Gastroesophageal sphincter (tissue), 4 donors: ENCODE data around the gene GATB. TPM values are rescaled to one million over a fixed set of nuclear protein-coding genes. Genes with fewer than 3 reads are reported as not detected.

ENCODE experiments used
- ATAC-seq: fragments of 150-250 bp; one replicate; pipeline ENCODE4 v1.9.1; 2016; ENCODE audit warnings: mild to moderate bottlenecking, moderate library complexity
- H3K27ac ChIP-seq, 4 donors: fragments of 200-600 bp; sonication (generic) in 3 of 4; 1 replicate in 3 of 4; 2 replicates in 1 of 4; pipeline ENCODE4 v1.5.1; 2016 to 2019
- H3K27me3 ChIP-seq: fragments of 200-600 bp; sonication (generic); one replicate; pipeline ENCODE4 v1.5.1; 2019
- H3K36me3 ChIP-seq, 2 donors: fragments of 200-600 bp; sonication (generic); one replicate each; pipeline ENCODE4 v1.5.1; 2019; ENCODE audit warnings: control low read depth in 1 of 2
- H3K4me1 ChIP-seq, 3 donors: fragments of 200-600 bp; sonication (generic); 1 replicate in 2 of 3; 2 replicates in 1 of 3; pipeline ENCODE4 v1.5.1; 2016 to 2019; ENCODE audit warnings: control low read depth in 2 of 3
- H3K4me3 ChIP-seq, 2 donors: fragments of 200-600 bp; sonication (generic); one replicate each; pipeline ENCODE4 v1.5.1; 2019; ENCODE audit warnings: mild to moderate bottlenecking in 1 of 2, moderate library complexity in 1 of 2
- H3K9me3 ChIP-seq, 3 donors: fragments of 200-600 bp; sonication (generic); one replicate each; pipeline ENCODE4 v1.5.1; 2017 to 2019; ENCODE audit warnings: control low read depth in 2 of 3
- EP300 ChIP-seq: sonication (generic); formaldehyde crosslinking; IDR thresholded peaks from one replicate; pipeline ENCODE4 v1.6.1; 2017; ENCODE audit warnings: antibody characterized with exemption, mild to moderate bottlenecking
- POLR2A ChIP-seq, 2 donors: fragments of 450-650 bp; IDR thresholded peaks; one replicate each; pipeline ENCODE4 v1.6.1; 2017; ENCODE audit warnings: antibody characterized with exemption in 2 of 2, mild to moderate bottlenecking in 2 of 2, moderate library complexity in 1 of 2
- POLR2AphosphoS5 ChIP-seq: sonication (generic); formaldehyde crosslinking; IDR thresholded peaks from one replicate; pipeline ENCODE4 v1.6.1; 2017; ENCODE audit warnings: antibody characterized with exemption
- WGBS, 2 donors: methylation state at CpG; one replicate each; pipeline ENCODE4 v1.1.5; 2018; ENCODE audit warnings: low coverage in 1 of 2; 5-methylcytosine and 5-hydroxymethylcytosine counted together
- total RNA-seq, 4 donors: library from RNA; depleted of rRNA; stranded (reverse); fragments of >200 nt; gene quantifications; one replicate each; pipeline ENCODE4 v1.1.0, GENCODE V29; 2016
- TF ChIP-seq, protein P1 (sequence below), 4 experiments: fragments of 200-600 bp in 2 of 4; fragments of 450-650 bp in 2 of 4; sonication (generic) in 1 of 4; IDR thresholded peaks; one replicate each; pipeline ENCODE4 v1.5.1; 2017 to 2019; ENCODE audit warnings: antibody characterized with exemption in 4 of 4, mild to moderate bottlenecking in 2 of 4, moderate library complexity in 2 of 4

Gene GATB
- total RNA-seq, 4 donors from 2014 or later = 10.6 to 22.4 (median 16.6) TPM

DNA sequence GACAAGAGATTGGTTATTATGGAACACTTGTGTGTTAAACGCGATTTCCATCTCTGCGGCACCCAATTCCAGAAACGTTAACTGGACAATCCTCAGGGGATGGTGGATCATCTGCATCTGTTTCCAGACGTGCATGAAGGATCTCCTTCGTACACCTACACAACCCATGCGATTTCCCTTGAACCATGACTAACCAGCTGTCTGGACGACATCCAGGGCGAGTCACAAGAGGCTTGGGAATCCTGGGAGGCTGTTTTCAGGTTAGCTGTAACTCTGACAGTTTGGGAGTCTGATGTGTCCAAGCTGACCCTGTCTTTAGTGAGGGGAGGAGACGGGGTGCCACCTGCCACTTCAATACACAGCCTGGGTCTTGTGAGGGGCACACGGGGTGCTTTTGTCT is 84.5 kb downstream of the GATB start:
- no peak for ATAC-seq
- WGBS, 2 donors = 64 to 78% methylated on average over 4 to 9 of the region's 11 CpGs

DNA sequence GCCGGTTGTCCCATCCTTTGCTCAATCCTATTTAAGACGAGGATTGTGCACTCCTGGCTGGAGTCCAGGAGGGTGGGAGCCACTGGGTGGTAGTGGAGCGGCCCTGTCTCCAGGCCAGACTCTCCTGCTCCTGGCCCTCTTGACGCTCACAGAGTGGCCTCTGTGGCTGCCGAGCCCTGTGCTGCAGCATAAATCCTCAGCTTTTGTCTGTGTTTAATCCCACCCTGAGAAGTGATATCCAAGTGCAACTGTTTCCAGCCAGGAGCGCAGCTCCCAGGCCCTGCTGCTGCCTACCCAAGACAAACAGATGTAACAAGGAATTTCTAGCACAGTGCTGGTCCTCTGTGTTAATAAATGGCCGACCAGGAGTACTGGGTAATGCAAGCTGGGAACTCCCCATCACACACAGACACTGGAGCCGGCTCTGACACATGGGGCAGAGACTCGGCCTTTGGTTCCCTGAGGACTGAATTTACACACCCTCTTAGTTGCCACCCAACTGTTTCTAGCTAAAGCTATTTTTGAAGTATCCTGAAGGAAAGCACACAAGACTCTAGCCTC is 85.3 kb downstream of the GATB start:
- Histone ChIP-seq H3K27ac (peak overlapping the region in 2 of 4 donors; percentile 58 to 70), H3K9me3 (no peaks in the 10 kb centered on the region), H3K27me3 (no peaks in the 10 kb centered on the region), H3K36me3 (peaks cover 0 to 12% of the 10 kb centered on the region in 2 donors), H3K4me1 (peaks cover 0 to 22% (median 0%) of the 10 kb centered on the region in 3 donors), H3K4me3 (no peak overlapping the region)
- ATAC-seq = peak; percentile 35
- 51 to 80% methylated on average over 1 to 5 of the region's 9 CpGs for WGBS, 2 donors
- TF ChIP-seq POLR2AphosphoS5 = no peak
- TF ChIP-seq, protein P1, sequence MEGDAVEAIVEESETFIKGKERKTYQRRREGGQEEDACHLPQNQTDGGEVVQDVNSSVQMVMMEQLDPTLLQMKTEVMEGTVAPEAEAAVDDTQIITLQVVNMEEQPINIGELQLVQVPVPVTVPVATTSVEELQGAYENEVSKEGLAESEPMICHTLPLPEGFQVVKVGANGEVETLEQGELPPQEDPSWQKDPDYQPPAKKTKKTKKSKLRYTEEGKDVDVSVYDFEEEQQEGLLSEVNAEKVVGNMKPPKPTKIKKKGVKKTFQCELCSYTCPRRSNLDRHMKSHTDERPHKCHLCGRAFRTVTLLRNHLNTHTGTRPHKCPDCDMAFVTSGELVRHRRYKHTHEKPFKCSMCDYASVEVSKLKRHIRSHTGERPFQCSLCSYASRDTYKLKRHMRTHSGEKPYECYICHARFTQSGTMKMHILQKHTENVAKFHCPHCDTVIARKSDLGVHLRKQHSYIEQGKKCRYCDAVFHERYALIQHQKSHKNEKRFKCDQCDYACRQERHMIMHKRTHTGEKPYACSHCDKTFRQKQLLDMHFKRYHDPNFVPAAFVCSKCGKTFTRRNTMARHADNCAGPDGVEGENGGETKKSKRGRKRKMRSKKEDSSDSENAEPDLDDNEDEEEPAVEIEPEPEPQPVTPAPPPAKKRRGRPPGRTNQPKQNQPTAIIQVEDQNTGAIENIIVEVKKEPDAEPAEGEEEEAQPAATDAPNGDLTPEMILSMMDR (IDR thresholded peaks at IDR 0.05) = no peak
- TF ChIP-seq EP300 = no peak
- TF ChIP-seq POLR2A (IDR thresholded peaks at IDR 0.05) = no peak

More for the DNA sequence above, 84.5 kb downstream of the GATB start:
- Histone ChIP-seq H3K27me3 (no peaks in the 10 kb centered on the region), H3K27ac (no peak overlapping the region), H3K4me3 (no peak overlapping the region), H3K4me1 (peaks cover 0 to 22% (median 0%) of the 10 kb centered on the region in 3 donors), H3K36me3 (peaks cover 0 to 9% of the 10 kb centered on the region in 2 donors), H3K9me3 (no peaks in the 10 kb centered on the region)
- TF ChIP-seq POLR2A (IDR thresholded peaks at IDR 0.05) (no peak), POLR2AphosphoS5 (no peak), EP300 (no peak)
- TF ChIP-seq, protein P1 (IDR thresholded peaks at IDR 0.05) = no peak

DNA sequence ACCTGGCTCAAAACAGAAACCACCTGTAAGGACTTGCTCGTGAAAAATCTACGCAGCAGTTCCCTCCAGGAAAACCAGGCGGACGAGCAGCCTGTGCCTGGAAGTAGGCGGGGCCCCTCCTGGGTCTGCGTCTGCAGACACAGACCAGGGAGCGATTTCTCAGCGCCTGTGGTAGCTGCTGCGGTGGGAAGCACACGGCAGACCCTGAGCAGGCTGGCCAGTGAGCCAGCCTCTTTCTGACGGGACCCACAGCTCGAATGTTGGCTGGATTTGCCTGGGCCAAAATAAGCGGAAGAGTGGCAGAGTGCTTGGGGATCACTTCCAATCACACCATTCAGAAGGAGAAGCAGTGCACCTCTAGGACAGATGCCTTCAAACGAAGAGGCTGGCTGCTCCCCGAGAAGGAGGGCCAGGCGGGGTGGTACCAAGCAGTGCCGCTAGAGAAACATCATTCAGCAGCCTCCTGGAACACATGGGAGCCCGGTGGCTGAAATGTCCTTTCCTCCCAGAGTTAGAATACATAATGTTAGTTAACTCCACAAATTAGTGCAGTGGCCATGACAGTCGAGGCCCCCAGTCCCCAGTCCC is 85.9 kb downstream of the GATB start:
- TF ChIP-seq POLR2A (IDR thresholded peaks at IDR 0.05) (no peak), POLR2AphosphoS5 (peak; percentile 34), EP300 (no peak)
- TF ChIP-seq, protein P1 (IDR thresholded peaks at IDR 0.05) = peak in 3 of 4 experiments; percentile 18 to 48 (median 29)
- peak overlapping the region in 3 of 4 donors; percentile 32 to 70 (median 58) for H3K27ac ChIP-seq
- peak overlapping the region; percentile 15 to 46 for H3K4me3 ChIP-seq
- no peaks in the 10 kb centered on the region for H3K27me3 ChIP-seq
- no peaks in the 10 kb centered on the region for H3K9me3 ChIP-seq
- peaks cover 0 to 12% of the 10 kb centered on the region in 2 donors for H3K36me3 ChIP-seq
- WGBS, 2 donors = 16 to 18% methylated on average over 2 to 9 of the region's 19 CpGs
- peak; percentile 84 for ATAC-seq
- peaks cover 0 to 22% (median 0%) of the 10 kb centered on the region in 3 donors for H3K4me1 ChIP-seq

DNA sequence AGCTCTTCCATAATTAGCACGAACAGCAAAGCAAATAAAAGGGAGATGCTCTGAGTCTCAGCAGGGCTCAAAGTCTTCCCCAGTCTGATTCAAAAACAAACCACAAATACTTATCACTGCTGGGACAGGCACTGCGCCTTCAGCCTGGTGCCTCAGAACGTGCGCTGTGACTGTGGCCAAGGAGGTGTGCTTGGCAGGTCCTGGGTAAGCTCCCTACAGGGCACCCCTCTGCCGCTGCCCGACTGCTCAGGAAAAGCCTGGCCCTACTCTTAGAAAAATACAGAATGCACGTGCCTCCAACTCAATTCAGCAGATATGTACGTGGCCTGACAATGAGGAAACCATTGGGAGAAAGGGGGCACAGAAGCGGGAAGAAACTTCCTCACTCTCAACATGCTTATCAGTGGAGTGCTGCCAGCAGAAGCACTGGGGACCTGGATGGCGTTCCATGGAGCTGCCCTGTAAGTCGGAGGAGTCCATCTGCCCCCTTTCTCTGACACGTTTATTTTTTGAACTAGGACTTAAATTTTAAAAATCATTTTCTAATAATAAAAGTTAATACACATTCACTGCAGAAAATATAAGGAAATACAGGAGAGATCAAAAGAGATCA is 86.8 kb downstream of the GATB start:
- H3K27me3 ChIP-seq = no peaks in the 10 kb centered on the region
- no peaks in the 10 kb centered on the region for H3K9me3 ChIP-seq
- H3K4me1 ChIP-seq = peaks cover 0 to 22% (median 0%) of the 10 kb centered on the region in 3 donors
- ATAC-seq = no peak
- WGBS, 2 donors = 30 to 46% methylated on average over 4 to 5 of the region's 12 CpGs
- peak overlapping the region in 2 of 4 donors; percentile 58 to 70 for H3K27ac ChIP-seq
- no peak for TF ChIP-seq EP300
- no peak for TF ChIP-seq POLR2AphosphoS5
- TF ChIP-seq POLR2A (IDR thresholded peaks at IDR 0.05) = no peak
- TF ChIP-seq, protein P1 (IDR thresholded peaks at IDR 0.05) = no peak
- peak overlapping the region in 1 of 2 donors; percentile 46 for H3K4me3 ChIP-seq
- peaks cover 0 to 6% of the 10 kb centered on the region in 2 donors for H3K36me3 ChIP-seq
